DOHH2 (cell line): ENCODE data around the gene INSYN2B.

Experiments
- H3F3A ChIP-seq: fragments of 200-600 bp; sonication (generic), shearing (Covaris generic); 2 replicates; pipeline ENCODE4 v1.6.0; 2016; ENCODE audit warnings: antibody characterized with exemption, mild to moderate bottlenecking; ENCODE audit not compliant: control insufficient read depth, insufficient read depth
- H3K27ac ChIP-seq: fragments of 200-600 bp; sonication (generic); 2 replicates; pipeline ENCODE4 v1.5.1; 2014; ENCODE audit warnings: low read depth, mild to moderate bottlenecking, low read length, moderate library complexity
- H3K27me3 ChIP-seq: fragments of 200-600 bp; sonication (generic); 2 replicates; pipeline ENCODE4 v1.6.1; 2014; ENCODE audit warnings: mild to moderate bottlenecking, low read length, mixed read lengths; ENCODE audit not compliant: control insufficient read depth
- H3K36me3 ChIP-seq: fragments of 200-600 bp; sonication (generic); 2 replicates; pipeline ENCODE4 v1.6.1; 2014; ENCODE audit warnings: mild to moderate bottlenecking, low read length, moderate library complexity, mixed read lengths; ENCODE audit not compliant: control insufficient read depth
- H3K4me1 ChIP-seq: fragments of 200-600 bp; sonication (generic); 2 replicates; pipeline ENCODE4 v1.6.1; 2014; ENCODE audit warnings: mild to moderate bottlenecking, low read length, mixed read lengths; ENCODE audit not compliant: control insufficient read depth
- H3K4me2 ChIP-seq: fragments of 200-600 bp; sonication (generic); 2 replicates; pipeline ENCODE4 v1.6.0; 2014; ENCODE audit warnings: mild to moderate bottlenecking, low read length, moderate library complexity
- H3K4me3 ChIP-seq: fragments of 200-600 bp; sonication (generic); 2 replicates; pipeline ENCODE4 v1.5.1; 2014; ENCODE audit warnings: mild to moderate bottlenecking, low read length, mixed read lengths
- H3K79me2 ChIP-seq: fragments of 200-600 bp; sonication (generic); 2 replicates; pipeline ENCODE4 v1.6.1; 2014; ENCODE audit warnings: mild to moderate bottlenecking, low read length, mixed read lengths; ENCODE audit not compliant: control insufficient read depth
- H3K9me2 ChIP-seq: fragments of 200-600 bp; sonication (generic); replicated peaks from 2 replicates; pipeline ENCODE4 v1.6.1; 2014; ENCODE audit warnings: mild to moderate bottlenecking, low read length, mixed read lengths; ENCODE audit not compliant: control insufficient read depth
- H3K9me3 ChIP-seq: fragments of 200-600 bp; sonication (generic); 2 replicates; pipeline ENCODE4 v1.6.1; 2014; ENCODE audit warnings: antibody characterized with exemption, low read length, mixed read lengths; ENCODE audit not compliant: control insufficient read depth, insufficient read depth
- H4K20me1 ChIP-seq: fragments of 200-600 bp; sonication (generic); 2 replicates; pipeline ENCODE4 v1.6.0; 2014; ENCODE audit warnings: low read depth, mild to moderate bottlenecking, antibody characterized with exemption, low read length, moderate library complexity; ENCODE audit not compliant: control insufficient read depth, insufficient read depth
- CTCF ChIP-seq: fragments of 200-600 bp; sonication (generic); IDR thresholded peaks from one replicate; pipeline ENCODE4 v1.5.1; 2014; ENCODE audit warnings: antibody characterized with exemption, mild to moderate bottlenecking, low read depth, low read length; ENCODE audit not compliant: poor library complexity, severe bottlenecking
- EZH2phosphoT487 ChIP-seq: fragments of 200-600 bp; sonication (generic); IDR thresholded peaks from 2 replicates; pipeline ENCODE4 v1.6.1; 2017; ENCODE audit warnings: borderline replicate concordance, mild to moderate bottlenecking, antibody characterized with exemption, low read length, moderate library complexity, mixed read lengths

INSYN2B gene

DNA sequence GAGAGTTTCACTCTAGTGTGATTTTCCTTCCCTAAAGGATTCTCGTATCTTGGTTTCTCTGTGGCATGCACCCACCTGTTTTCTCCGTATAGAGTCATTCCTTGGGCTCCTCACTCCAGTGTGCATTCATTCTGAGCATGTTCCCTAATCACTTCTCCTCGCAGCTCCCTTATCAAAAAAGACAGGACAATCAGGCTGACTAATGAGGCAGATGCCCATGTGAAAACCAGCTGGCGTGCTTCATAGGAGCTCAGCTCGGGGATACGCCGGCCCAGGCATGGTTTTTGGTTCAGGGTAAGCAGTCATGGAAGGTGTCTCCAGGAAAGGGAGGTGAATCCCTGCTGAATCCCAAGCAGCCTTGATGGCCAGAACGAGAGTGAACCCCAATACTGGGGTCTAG, 41.2 kb upstream of the INSYN2B start:
- Histone ChIP-seq H4K20me1 (no peaks in the 10 kb centered on the region), H3K4me2 (no peak overlapping the region), H3K9me2 (no peaks in the 10 kb centered on the region), H3K27me3 (no peaks in the 10 kb centered on the region), H3K9me3 (no peaks in the 10 kb centered on the region), H3F3A (no peaks in the 10 kb centered on the region), H3K27ac (no peak overlapping the region), H3K36me3 (peaks cover 38% of the 10 kb centered on the region), H3K79me2 (no peaks in the 10 kb centered on the region), H3K4me3 (no peak overlapping the region), H3K4me1 (no peaks in the 10 kb centered on the region)
- TF ChIP-seq CTCF = no peak
- no peak for TF ChIP-seq EZH2phosphoT487

GRCh38 chr5:170020423-170020822, 40.1 kb upstream of the INSYN2B start:
- H3K79me2 ChIP-seq = no peaks in the 10 kb centered on the region
- no peak overlapping the region for H3K4me3 ChIP-seq
- H3K36me3 ChIP-seq = peaks cover 38% of the 10 kb centered on the region
- no peak overlapping the region for H3K4me2 ChIP-seq
- no peaks in the 10 kb centered on the region for H3K27me3 ChIP-seq
- no peaks in the 10 kb centered on the region for H3K4me1 ChIP-seq
- H3K27ac ChIP-seq = no peak overlapping the region
- H3F3A ChIP-seq = no peaks in the 10 kb centered on the region
- TF ChIP-seq CTCF = no peak
- no peak for TF ChIP-seq EZH2phosphoT487
- no peaks in the 10 kb centered on the region for H4K20me1 ChIP-seq
- no peaks in the 10 kb centered on the region for H3K9me2 ChIP-seq
- no peaks in the 10 kb centered on the region for H3K9me3 ChIP-seq

DNA sequence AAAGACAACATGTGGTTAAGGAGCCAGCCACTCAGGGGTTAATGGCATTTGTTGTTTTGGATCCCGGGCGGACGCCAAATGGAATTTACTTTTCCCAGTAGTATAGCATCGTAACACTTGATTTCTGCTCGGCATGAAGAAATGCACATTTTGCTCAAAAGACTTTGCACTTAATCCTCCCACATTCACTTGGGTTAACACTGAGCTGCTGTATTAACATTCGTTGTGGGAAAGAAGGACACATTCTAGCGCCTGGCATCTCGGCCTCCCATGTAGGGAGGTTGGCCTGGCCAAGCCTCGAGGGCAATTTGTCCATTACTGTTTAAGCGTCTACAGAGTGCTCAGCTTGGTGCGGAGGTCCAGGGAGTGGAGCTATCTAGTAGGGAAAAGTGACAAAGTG, 32.3 kb upstream of the INSYN2B start:
- Histone ChIP-seq H3K4me3 (no peak overlapping the region), H3K4me2 (no peak overlapping the region), H4K20me1 (no peaks in the 10 kb centered on the region), H3K36me3 (peaks cover 24% of the 10 kb centered on the region), H3K4me1 (no peaks in the 10 kb centered on the region), H3F3A (no peaks in the 10 kb centered on the region), H3K79me2 (no peaks in the 10 kb centered on the region), H3K9me3 (no peaks in the 10 kb centered on the region), H3K27me3 (no peaks in the 10 kb centered on the region), H3K9me2 (no peaks in the 10 kb centered on the region), H3K27ac (no peak overlapping the region)
- TF ChIP-seq EZH2phosphoT487 (no peak), CTCF (no peak)

GRCh38 chr5:170011751-170012150, 31.5 kb upstream of the INSYN2B start:
- Histone ChIP-seq H3K36me3 (peaks cover 24% of the 10 kb centered on the region), H3K4me3 (no peak overlapping the region), H3K4me2 (no peak overlapping the region), H3K4me1 (no peaks in the 10 kb centered on the region), H3K9me3 (no peaks in the 10 kb centered on the region), H3K79me2 (no peaks in the 10 kb centered on the region), H4K20me1 (no peaks in the 10 kb centered on the region), H3F3A (no peaks in the 10 kb centered on the region), H3K9me2 (no peaks in the 10 kb centered on the region), H3K27ac (no peak overlapping the region), H3K27me3 (no peaks in the 10 kb centered on the region)
- TF ChIP-seq CTCF (no peak), EZH2phosphoT487 (no peak)
